Stomach (tissue), 19 donors: ENCODE measurements around the gene PRAME. TPM values are rescaled to one million over a fixed set of nuclear protein-coding genes. Genes with fewer than 3 reads are reported as not detected.
"Not testable (repeated sequence)": the region's sequence is repeated elsewhere in the genome, so short reads cannot be mapped to it uniquely, and the experiment has no call there.

ENCODE experiments used
- DNase-seq, 2 donors: peaks; one replicate each; pipeline versions ENCODE4 v3.0.0 to v3.0.0-alpha.2; 2013 to 2019
- H3K27ac ChIP-seq, 5 donors: fragments of 200-600 bp in 4 of 5; sonication (generic) in 4 of 5; one replicate each; pipeline ENCODE4 v1.5.1; 2013 to 2019; ENCODE audit warnings: mild to moderate bottlenecking in 1 of 5, moderate library complexity in 1 of 5
- H3K27me3 ChIP-seq, 3 donors: fragments of 200-600 bp; sonication (generic); one replicate each; pipeline ENCODE4 v1.5.1; 2017 to 2019; ENCODE audit warnings: mixed run types in 1 of 3
- H3K36me3 ChIP-seq, 4 donors: fragments of 200-600 bp; sonication (generic); 1 replicate in 3 of 4; 2 replicates in 1 of 4; pipeline ENCODE4 v1.5.1; 2016 to 2019
- H3K4me1 ChIP-seq, 4 donors: fragments of 200-600 bp; sonication (generic); one replicate each; pipeline ENCODE4 v1.5.1; 2016 to 2019
- H3K4me3 ChIP-seq, 4 donors: fragments of 200-600 bp; sonication (generic) in 3 of 4; one replicate each; pipeline ENCODE4 v1.5.1; 2016 to 2019; ENCODE audit warnings: mild to moderate bottlenecking in 1 of 4
- H3K9me3 ChIP-seq, 4 donors: fragments of 200-600 bp; sonication (generic); one replicate each; pipeline ENCODE4 v1.5.1; 2016 to 2019
- CTCF ChIP-seq, 7 experiments: fragments of 450-650 bp in 4 of 7; fragments of 200-600 bp in 3 of 7; sonication (generic) in 3 of 7; IDR thresholded peaks; one replicate each; pipeline ENCODE4 v1.5.1; 2016 to 2019; ENCODE audit warnings: antibody characterized with exemption in 7 of 7, control low read depth in 2 of 7, mild to moderate bottlenecking in 1 of 7
- EP300 ChIP-seq: sonication (generic); formaldehyde crosslinking; IDR thresholded peaks from one replicate; pipeline ENCODE4 v1.6.1; 2017; ENCODE audit warnings: antibody characterized with exemption
- POLR2A ChIP-seq, 4 donors: fragments of 450-650 bp; IDR thresholded peaks; one replicate each; pipeline ENCODE4 v1.6.1; 2016; ENCODE audit warnings: antibody characterized with exemption in 4 of 4, control low read depth in 2 of 4, mild to moderate bottlenecking in 1 of 4, moderate library complexity in 1 of 4
- POLR2AphosphoS5 ChIP-seq, 3 donors: sonication (generic); formaldehyde crosslinking; IDR thresholded peaks; one replicate each; pipeline ENCODE4 v1.6.1; 2016; ENCODE audit warnings: antibody characterized with exemption in 3 of 3
- WGBS, 5 donors: extraction: QIAGEN DNeasy Blood & Tissue Kit in 3 of 5; methylation state at CpG; one replicate each; pipeline versions ENCODE4 v1.1.5 to v1.1.7; 2013 to 2018; 5-methylcytosine and 5-hydroxymethylcytosine counted together
- intact Hi-C: fragments of 100-400 bp; cut with DNase I; formaldehyde crosslinking; loops from one replicate; pipeline ENCODE4 v1.15.1; 2023; ENCODE audit warnings: low total_unique reads
- long read RNA-seq, 10 donors: transcript quantifications; one replicate each; lab custom pipeline, GENCODE V29; 2026
- polyA plus RNA-seq, 3 donors: library from polyadenylated mRNA; stranded (reverse); fragments of 200-250 nt; gene quantifications; one replicate each; pipeline ENCODE4 v1.2.3, GENCODE V29; 2013
- total RNA-seq, 5 donors: library from RNA; depleted of rRNA; stranded (reverse); fragments of >200 nt; gene quantifications; one replicate each; pipeline versions ENCODE4 v1.1.0 to v1.2.3, GENCODE V29; 2014 to 2016
- donor health status: healthy with polysubstance abuse.
- donor health status: Bipolar disorder and iron deficiency.
- donor health status: healthy.

Gene PRAME
- not detected for total RNA-seq
- polyA plus RNA-seq = not detected
- long read RNA-seq, donor 1 = 0 reads
- long read RNA-seq, donor 2 = 0 reads
- long read RNA-seq, donor 3 = 0 reads
- long read RNA-seq, donor 4 = 0 reads
- long read RNA-seq, donor 5 = 0 reads
- long read RNA-seq, donor 6 = 0 reads
- long read RNA-seq, donor 7 = 0 reads
- long read RNA-seq, donor 8 = 0 reads
- long read RNA-seq, donor 9 = 0 reads
- long read RNA-seq, donor 10 = 0 reads

GRCh38 chr22:22558972-22559603 lies at the start of gene PRAME:
Gene PRAME (minus strand): TSS chr22:22559265. CDS start chr22:22556832, 2,433 bp downstream.
- H3K36me3 ChIP-seq = no peaks in the 10 kb centered on the region
- H3K4me1 ChIP-seq = no peaks in the 10 kb centered on the region
- H3K9me3 ChIP-seq = no peaks in the 10 kb centered on the region
- peak; percentile 40 to 63 for DNase-seq
- no peak within 1 kb of the TSS for H3K27ac ChIP-seq
- TF ChIP-seq CTCF (IDR thresholded peaks at IDR 0.05) (peak in 2 of 7 experiments; percentile 5 to 27), POLR2AphosphoS5 (IDR thresholded peaks at IDR 0.05) (no peak)
- intact Hi-C loops = no loop called here
- no peaks in the 10 kb centered on the region for H3K27me3 ChIP-seq
- 55 to 68% (median 64%) methylated on average over 29 to 32 of the region's 32 CpGs for WGBS, 5 donors
- no peak within 1 kb of the TSS for H3K4me3 ChIP-seq

GRCh38 chr22:22608022-22608421 lies 49.0 kb upstream of the PRAME start:
- H3K4me3 ChIP-seq, DNase-seq, H3K27ac ChIP-seq, H3K27me3 ChIP-seq, H3K36me3 ChIP-seq, H3K4me1 ChIP-seq, intact Hi-C loops: not testable (repeated sequence)
- peaks cover 0 to 11% (median 7%) of the 10 kb centered on the region in 4 donors for H3K9me3 ChIP-seq
- WGBS, 5 donors = 84 to 100% (median 90%) methylated on average over 3 of the region's 3 CpGs

- no peak for DNase-seq
- TF ChIP-seq CTCF (IDR thresholded peaks at IDR 0.05) = no peak
- no peak for TF ChIP-seq EP300
- TF ChIP-seq POLR2A (IDR thresholded peaks at IDR 0.05) = no peak
- no peak for TF ChIP-seq POLR2AphosphoS5 (IDR thresholded peaks at IDR 0.05)
- no peak overlapping the region for H3K27ac ChIP-seq
- 57 to 88% (median 85%) methylated on average over 3 of the region's 3 CpGs for WGBS, 5 donors
- intact Hi-C loops = no loop called here
- H3K36me3 ChIP-seq = no peaks in the 10 kb centered on the region
- no peaks in the 10 kb centered on the region for H3K27me3 ChIP-seq
- no peaks in the 10 kb centered on the region for H3K4me1 ChIP-seq
- H3K4me3 ChIP-seq = no peak overlapping the region
- H3K9me3 ChIP-seq = peaks cover 0 to 11% (median 7%) of the 10 kb centered on the region in 4 donors
Observed at GRCh38 chr22:22605074-22605404, 46.0 kb upstream of the PRAME start.

- Histone ChIP-seq H3K27ac (no peak overlapping the region), H3K9me3 (peaks cover 0 to 11% (median 7%) of the 10 kb centered on the region in 4 donors), H3K27me3 (no peaks in the 10 kb centered on the region), H3K4me1 (no peaks in the 10 kb centered on the region), H3K36me3 (no peaks in the 10 kb centered on the region), H3K4me3 (no peak overlapping the region)
- no peak for TF ChIP-seq POLR2AphosphoS5 (IDR thresholded peaks at IDR 0.05)
- no peak for TF ChIP-seq CTCF (IDR thresholded peaks at IDR 0.05)
- TF ChIP-seq POLR2A (IDR thresholded peaks at IDR 0.05) = no peak
- TF ChIP-seq EP300 = no peak
- DNase-seq = no peak
- intact Hi-C loops = no loop called here
- WGBS, 5 donors = 66 to 89% (median 73%) methylated on average over 3 of the region's 3 CpGs
Observed at GRCh38 chr22:22604326-22605073, 45.4 kb upstream of the PRAME start.
